ENCODE data around the gene CBR1.
A peak's percentile ranks its signal among the peaks of the same experiment; 100 is the strongest.

DNA sequence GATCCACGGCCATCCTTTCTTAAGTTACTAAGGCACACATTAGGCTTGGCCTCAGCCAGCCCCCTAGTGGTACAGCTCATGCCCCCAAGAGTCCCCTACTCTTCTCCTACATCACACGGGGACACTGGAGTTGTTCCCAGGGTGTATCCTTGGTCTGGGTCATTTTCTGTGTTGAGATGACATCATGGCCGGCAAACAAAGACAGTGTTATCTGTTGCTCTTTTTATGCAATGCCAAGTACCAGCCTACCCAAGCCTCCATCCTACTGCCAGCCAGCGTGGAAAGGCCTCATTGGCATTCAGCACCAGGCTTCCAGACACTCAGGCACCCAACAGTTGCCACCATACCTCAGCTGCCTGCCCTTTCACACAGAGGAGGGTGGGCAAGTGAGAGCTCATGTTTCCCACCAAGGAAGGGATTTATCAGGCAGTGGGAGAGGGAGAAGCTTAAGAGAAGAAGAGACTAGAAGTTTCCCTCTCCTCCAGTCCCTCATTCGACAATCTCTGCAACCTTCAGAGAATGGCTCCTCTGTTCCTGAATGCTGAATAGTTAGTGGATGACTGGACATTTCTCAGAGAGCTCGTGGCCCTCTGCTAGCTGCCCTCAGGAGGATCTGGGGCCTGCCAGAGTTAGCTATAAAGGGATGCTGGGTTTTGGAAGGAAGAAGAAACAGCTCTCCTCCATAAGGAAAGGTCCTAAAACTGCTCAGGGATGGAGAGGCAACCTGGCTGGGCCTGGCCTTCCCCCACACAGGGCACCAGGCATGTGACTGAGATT is 17.7 kb downstream of the CBR1 start:
- TF ChIP-seq TAF7 (optimal IDR thresholded peaks at IDR 0.05; ENCODE audit: borderline replicate concordance, low read depth, low read length): no peak
- no peak for TF ChIP-seq YY1 (IDR thresholded peaks at IDR 0.05; ENCODE audit: low read depth, low read length)
- no peak for TF ChIP-seq RNF2 (IDR thresholded peaks at IDR 0.05; ENCODE audit: borderline replicate concordance, low read depth, low read length, missing control alignments, poor library complexity, severe bottlenecking)
- TF ChIP-seq, protein P1, sequence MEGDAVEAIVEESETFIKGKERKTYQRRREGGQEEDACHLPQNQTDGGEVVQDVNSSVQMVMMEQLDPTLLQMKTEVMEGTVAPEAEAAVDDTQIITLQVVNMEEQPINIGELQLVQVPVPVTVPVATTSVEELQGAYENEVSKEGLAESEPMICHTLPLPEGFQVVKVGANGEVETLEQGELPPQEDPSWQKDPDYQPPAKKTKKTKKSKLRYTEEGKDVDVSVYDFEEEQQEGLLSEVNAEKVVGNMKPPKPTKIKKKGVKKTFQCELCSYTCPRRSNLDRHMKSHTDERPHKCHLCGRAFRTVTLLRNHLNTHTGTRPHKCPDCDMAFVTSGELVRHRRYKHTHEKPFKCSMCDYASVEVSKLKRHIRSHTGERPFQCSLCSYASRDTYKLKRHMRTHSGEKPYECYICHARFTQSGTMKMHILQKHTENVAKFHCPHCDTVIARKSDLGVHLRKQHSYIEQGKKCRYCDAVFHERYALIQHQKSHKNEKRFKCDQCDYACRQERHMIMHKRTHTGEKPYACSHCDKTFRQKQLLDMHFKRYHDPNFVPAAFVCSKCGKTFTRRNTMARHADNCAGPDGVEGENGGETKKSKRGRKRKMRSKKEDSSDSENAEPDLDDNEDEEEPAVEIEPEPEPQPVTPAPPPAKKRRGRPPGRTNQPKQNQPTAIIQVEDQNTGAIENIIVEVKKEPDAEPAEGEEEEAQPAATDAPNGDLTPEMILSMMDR (IDR thresholded peaks at IDR 0.05; ENCODE audit: control extremely low read depth in 1 of 3, insufficient read depth in 1 of 3, low read depth in 1 of 3, low read length in 3 of 3): peak; percentile 47 to 63 (median 61)

Measured in H1 (cell line).